GM19452 (cell line): ENCODE measurements around the gene ERCC2.

Source experiments
- ATAC-seq: cut with Tn5 transposase; IDR thresholded peaks from one replicate; pipeline ENCODE4 v1.9.1; 2021; ENCODE audit not compliant: unreplicated experiment

ERCC2 gene

DNA sequence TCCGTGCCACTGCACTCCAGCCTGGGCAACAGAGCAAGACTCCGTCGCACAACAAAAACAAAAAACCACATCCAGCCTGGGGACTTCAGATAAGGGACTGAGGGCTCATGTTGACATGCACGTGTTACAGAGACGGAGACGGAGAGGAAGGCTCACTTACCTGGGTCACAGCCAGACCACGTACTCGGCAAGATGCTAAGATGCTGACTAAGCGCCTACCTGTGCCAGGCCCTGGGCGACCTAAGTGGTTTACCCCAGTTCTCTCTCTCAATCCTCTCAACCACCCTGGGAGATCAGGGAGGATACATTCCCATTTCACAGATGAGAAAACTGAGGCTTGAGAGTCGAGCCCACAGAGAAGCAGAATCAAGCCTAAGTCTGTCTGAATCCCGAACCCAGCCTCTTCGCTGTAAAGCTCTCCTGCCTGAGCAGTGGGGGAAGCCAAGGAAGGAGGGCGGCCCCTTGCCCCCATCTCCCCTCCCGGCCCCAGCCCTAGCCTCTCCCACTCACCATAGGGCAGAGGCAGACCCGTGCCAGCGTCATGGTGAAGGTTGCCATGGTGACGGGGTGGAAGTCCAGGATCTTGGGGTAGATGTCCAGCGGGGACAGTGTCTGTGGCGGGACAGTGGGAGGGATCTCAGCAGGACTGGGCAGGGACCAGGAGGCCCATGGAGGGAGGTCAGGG lies 13.5 kb downstream of the ERCC2 start:
- ATAC-seq = no peak

DNA sequence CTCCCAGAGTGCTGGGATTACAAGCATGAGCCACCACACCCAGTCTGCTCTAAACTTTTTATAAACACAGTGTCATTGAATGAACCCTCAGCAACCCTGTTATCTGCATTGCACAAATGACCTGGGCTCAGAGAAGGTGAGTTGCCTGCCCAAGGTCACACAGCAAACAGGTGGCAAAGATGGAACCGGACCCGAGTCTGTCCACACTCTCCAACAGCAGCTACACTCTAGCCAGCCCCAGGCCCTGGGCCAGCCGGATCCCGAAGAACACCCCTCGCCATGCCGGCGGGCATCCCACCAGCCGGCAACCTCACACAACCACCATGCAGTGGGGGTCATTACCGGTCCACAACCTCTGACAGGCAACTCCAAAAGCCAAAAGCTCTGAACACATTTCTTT lies 14.5 kb downstream of the ERCC2 start:
- ATAC-seq = no peak

- no peak for ATAC-seq
Observed at GRCh38 chr19:45355402-45355801, 15.0 kb downstream of the ERCC2 start.

DNA sequence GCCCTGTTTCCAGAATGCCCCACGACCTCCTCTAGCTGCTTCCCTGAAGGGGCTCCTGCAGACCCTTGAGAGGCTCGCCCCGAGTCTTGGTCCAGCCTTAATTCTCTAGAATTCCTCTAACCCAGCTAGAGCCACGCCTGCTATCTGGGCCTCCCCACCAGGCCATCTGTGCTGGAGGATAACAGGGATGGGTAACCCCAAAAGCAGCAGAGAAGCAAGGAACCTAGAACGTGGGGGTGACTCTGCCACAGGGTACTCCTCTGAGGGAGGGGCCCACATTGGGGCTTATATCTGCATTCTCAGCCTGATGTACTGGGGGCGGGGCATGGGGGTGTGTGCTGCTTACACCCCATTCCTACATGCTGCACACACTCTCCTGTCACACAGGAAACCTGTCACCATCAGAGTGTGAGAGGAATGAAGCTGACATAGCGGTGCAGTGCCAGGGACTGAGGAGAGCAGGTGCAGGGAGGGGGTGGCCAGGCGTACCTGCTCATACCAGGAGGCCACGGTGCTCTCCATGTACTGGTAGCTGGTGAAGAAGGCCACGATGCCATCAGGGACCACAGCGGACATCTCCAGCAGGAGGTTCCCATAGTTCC lies 16.0 kb downstream of the ERCC2 start:
- ATAC-seq = no peak

- ATAC-seq = no peak
Observed at GRCh38 chr19:45352914-45353796, 17.2 kb downstream of the ERCC2 start.

DNA sequence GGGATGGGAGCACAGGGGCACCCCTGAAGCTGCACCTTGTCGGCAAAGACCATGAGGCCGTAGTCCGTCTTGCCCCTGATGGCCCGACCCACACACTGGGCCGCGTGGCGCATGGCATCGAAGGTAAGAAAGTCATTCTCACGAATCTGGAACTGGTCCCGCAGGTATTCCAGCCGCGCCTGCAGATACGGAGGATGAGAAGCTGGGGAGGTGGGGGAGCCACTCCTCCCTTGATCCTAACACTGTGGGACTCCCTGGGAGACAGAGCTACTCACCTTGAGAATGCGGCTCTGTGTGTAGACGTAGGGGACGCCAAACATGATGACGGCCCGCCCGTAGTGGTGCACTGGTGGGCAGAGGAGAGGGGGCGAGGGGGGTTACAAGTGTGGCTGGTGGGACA lies 17.9 kb downstream of the ERCC2 start:
- no peak for ATAC-seq

DNA sequence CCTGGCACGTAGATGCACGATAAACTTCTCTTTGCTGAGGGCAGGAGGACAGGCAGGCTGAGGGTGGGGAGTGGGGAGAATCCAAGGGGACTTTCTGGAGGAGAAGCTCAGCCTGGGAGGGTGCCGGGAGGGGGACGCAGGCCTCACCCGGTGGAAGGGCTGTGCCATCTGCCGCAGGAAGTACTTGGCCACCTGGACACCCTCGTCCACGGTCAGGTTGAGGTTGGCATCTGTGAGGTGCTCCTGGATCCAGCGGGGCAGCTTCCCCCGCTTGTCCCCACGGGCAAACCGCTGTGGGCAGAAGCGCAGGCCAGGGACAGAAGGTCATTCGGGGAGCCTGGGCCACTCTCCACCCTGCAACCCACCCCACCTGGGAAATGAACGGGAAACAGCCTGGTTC lies 18.3 kb downstream of the ERCC2 start:
- ATAC-seq = no peak

GRCh38 chr19:45351401-45351952 lies 18.9 kb downstream of the ERCC2 start:
- no peak for ATAC-seq

GRCh38 chr19:45350477-45351058 lies 19.8 kb downstream of the ERCC2 start:
- ATAC-seq = no peak

DNA sequence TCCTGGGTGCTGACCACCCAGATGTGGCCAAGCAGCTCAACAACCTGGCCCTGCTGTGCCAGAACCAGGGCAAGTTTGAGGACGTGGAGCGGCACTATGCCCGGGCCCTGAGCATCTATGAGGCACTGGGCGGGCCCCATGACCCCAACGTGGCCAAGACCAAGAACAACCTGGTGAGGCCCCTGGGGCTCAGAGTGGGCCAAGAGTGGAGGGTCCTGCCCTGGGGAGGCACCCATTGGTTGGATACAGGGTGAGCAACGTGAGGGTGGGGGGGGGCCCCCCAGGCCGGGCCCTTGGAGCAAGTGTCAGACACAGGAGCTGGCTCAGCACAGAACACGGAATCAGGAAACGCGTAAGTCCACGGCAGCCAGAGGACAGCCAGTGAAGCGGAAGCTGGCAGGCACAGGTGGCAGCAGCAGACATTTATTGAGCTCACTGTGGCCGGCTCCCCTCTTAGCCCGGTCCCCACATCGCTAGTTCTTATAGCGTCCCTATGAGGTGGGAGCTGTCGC lies 20.9 kb downstream of the ERCC2 start:
- ATAC-seq = no peak

DNA sequence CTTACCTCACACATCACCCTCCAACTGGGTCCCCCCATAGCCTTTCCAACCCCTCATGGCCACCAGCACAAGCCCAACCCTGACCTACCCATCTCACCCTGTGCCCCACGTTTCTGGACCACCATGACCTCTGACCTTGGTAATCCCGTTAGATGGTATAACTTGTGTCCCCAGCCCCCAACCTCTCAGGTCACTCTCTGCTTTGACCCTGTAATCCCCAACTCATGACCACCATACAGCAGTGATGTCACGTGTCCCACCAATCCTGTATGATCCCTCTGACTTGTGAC lies 21.3 kb downstream of the ERCC2 start:
- ATAC-seq = no peak

DNA sequence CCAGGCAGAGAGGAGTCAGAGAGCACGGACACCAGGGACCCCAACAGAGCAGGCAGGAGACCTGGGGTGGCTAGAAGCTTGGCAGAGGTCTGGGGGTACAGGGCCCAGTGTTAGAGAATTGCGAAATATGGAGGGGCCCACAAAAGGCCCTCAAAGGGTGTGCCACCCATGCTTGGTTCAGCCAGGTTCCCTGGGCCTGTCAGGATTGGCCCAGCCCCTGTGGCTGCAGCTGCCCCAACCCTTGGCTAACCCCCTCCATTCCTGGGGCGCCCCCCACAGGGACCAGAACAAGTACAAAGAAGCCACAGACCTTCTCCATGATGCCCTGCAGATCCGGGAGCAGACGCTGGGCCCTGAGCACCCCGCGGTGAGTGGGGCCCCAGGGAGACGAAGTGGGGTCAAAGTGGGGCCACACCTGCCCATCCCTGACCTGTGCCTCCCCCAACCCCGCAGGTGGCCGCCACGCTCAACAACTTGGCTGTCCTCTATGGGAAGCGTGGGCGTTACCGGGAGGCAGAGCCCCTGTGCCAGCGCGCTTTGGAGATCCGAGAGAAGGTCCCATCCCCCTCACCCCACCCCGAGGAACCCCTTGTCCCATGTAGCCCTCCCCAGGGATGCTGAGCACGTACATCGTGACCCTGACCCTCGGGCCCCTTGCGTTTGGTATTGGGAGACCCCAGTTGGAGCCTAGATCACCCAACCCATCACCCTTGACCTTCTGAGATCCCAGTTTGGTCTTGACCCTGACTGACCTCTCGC lies 21.8 kb downstream of the ERCC2 start:
- ATAC-seq = no peak

DNA sequence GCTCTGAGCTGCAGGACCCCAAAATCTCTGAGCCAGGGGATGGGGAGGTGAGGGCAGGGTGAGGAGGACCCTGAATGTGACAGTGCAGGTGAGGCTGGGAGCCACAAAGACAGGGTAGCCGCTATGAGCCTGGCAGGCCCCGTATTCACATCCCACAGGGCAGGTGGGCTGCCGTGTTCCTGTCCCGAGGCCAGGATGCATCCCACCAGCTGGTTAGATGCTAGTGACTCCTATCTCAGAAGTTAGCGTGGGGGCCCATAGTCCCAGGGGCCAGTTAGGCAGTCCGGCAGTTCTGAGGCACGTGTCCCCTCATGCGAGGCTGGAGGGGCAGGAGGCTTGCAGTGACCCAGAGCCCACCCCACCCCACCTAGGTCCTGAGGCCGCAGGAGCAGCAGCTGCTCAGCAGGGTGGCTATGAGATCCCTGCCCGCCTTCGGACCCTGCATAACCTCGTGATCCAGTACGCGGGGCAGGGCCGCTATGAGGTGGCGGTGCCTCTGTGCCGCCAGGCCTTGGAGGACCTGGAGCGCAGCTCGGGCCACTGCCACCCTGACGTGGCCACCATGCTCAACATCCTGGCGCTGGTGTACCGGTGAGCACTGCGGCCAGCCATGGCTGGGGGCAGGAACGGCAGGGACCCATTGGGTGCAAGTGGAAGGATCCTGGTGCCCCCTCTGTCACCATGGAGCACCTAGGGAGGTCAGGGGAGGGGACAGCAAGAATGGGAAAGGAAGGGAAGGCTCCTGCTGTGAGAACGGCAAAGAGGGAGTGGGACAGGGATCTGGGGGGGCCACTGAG lies 22.6 kb downstream of the ERCC2 start:
- ATAC-seq = no peak

- ATAC-seq = no peak
Observed at GRCh38 chr19:45346449-45346848, 23.9 kb downstream of the ERCC2 start.

DNA sequence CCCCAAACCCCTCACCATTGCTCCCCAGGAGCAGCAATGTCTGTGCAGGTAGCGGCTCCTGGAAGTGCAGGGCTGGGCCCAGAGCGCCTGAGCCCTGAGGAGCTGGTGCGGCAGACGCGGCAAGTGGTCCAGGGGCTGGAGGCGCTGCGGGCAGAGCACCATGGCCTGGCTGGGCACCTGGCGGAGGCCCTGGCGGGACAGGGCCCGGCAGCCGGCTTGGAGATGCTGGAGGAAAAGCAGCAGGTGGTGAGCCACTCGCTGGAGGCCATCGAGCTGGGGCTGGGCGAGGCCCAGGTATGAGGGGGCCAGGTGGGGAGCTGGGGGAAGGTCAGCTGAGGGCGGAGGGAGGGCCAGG lies 24.9 kb downstream of the ERCC2 start:
- no peak for ATAC-seq

DNA sequence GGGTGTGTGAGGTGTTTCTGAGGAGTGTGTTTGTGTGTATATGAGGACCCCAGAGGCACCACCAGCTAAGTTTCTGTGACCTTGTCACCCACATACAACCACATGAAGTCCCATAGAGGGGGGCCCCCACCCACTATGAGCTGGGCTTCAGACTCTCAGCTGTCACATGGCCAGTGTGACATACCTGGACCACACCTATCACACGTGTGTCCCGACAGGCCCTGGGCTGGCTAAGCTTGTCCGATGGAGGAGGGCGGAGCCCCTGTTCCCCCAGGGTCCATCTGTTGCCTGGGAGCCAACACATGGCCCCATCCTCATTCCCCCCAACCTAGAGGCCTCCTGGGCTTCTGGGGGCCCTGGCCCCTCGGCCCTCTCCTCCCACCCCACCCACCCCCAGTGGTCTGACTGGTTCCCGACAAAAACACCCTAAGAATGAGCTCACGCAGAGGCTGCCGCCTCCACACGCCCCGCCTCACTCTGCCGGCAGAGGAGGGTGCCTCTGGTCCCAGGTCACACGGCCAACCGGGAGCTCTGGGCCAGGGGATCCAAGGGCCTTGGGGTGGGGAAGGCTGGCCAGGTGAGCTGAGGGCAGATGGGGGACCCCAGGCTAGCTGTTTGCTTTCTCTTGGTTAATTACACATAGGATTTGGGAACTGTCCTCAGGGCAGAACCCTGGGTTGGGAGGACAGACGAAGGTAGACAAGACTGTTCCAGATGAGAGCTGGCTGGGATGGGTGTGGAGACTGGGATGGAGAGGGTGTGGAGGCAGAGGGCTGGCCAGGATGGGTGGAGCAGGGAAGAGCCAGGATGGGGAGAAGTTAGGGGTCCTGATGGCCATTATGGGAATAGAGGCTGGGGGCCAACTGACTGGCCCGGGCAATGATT lies 25.5 kb downstream of the ERCC2 start:
- no peak for ATAC-seq

- ATAC-seq = no peak
Observed at GRCh38 chr19:45342911-45343310, 27.5 kb downstream of the ERCC2 start.

- no peak for ATAC-seq
Observed at GRCh38 chr19:45340899-45341453, 29.4 kb downstream of the ERCC2 start.
